HCT116 (cell line): ENCODE data around the gene TSR1.

Source experiments
- EZH2phosphoT487 ChIP-seq: fragments of 200-600 bp; IDR thresholded peaks from 2 replicates; pipeline ENCODE4 v1.6.1; 2018; ENCODE audit warnings: antibody characterized with exemption, borderline replicate concordance
- FOSL1 ChIP-seq: IDR thresholded peaks from 2 replicates; pipeline ENCODE4 v1.6.1; 2012; ENCODE audit warnings: low read depth
- POLR2AphosphoS5 ChIP-seq: IDR thresholded peaks from 2 replicates; pipeline ENCODE4 v1.6.1; 2011; ENCODE audit warnings: mild to moderate bottlenecking, low read depth, low read length, moderate library complexity
- YY1 ChIP-seq: IDR thresholded peaks from 2 replicates; pipeline ENCODE4 v1.6.1; 2011; ENCODE audit warnings: low read length, low read depth, moderate library complexity, mild to moderate bottlenecking; ENCODE audit not compliant: insufficient replicate concordance; ENCODE audit errors: extremely low read depth
- TF ChIP-seq, protein P1 (sequence below): IDR thresholded peaks from 2 replicates; pipeline ENCODE4 v1.6.1; 2011; ENCODE audit warnings: mild to moderate bottlenecking, low read length, moderate library complexity; ENCODE audit not compliant: insufficient replicate concordance; ENCODE audit errors: extremely low read depth
- TF ChIP-seq, protein P2 (sequence below), 3 experiments: fragments of 200-600 bp in 1 of 3; sonication (generic) in 1 of 3; IDR thresholded peaks in 2 of 3; conservative IDR thresholded peaks in 1 of 3; 2 replicates each; pipeline ENCODE4 v1.5.1; 2012 to 2017; ENCODE audit warnings: low read depth in 2 of 3, low read length in 2 of 3, antibody characterized with exemption in 1 of 3, borderline replicate concordance in 1 of 3, control low read depth in 1 of 3, mild to moderate bottlenecking in 1 of 3, mixed read lengths in 1 of 3, mixed run types in 1 of 3, moderate library complexity in 1 of 3; ENCODE audit not compliant: insufficient read depth in 1 of 3

DNA sequence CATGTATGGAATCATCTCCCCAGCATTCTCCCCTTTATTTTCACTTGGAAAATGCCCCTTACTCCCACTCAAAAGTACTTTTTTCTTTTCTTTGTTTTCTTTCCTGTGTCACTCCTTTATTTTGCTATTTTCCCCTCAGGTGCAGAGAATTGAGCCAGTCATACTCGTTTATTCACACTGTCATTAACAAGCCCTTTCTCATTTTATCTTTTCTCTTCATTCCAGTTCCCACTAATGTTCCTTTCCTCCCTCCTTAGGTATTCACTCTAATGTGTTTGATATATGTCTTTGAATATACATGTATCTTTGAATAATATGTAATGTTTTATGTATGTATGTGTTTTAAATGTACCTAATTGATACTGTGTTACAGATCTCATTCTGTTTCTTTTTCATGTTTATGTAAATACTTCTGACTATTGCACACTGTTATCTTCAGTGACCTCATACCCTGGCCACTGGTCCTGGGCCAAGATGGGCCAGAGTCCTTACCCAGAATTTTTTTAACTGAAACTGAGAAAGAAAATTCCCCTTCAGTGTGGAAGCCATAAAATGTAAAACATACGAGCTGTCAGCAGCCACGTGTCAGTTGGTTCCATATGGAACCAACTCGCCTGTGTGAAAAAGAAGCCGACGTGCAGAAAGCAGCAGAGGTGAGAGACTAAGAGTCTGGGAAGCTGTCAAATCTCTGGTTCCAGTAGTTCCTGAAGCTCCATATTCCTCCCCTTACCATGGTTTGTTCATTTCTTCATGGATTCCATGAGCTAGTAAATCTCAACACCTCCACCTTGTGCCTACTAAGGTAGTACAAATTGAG is 26.7 kb downstream of the TSR1 start:
- TF ChIP-seq FOSL1 (no peak), YY1 (no peak), EZH2phosphoT487 (no peak), POLR2AphosphoS5 (no peak)
- TF ChIP-seq, protein P1, sequence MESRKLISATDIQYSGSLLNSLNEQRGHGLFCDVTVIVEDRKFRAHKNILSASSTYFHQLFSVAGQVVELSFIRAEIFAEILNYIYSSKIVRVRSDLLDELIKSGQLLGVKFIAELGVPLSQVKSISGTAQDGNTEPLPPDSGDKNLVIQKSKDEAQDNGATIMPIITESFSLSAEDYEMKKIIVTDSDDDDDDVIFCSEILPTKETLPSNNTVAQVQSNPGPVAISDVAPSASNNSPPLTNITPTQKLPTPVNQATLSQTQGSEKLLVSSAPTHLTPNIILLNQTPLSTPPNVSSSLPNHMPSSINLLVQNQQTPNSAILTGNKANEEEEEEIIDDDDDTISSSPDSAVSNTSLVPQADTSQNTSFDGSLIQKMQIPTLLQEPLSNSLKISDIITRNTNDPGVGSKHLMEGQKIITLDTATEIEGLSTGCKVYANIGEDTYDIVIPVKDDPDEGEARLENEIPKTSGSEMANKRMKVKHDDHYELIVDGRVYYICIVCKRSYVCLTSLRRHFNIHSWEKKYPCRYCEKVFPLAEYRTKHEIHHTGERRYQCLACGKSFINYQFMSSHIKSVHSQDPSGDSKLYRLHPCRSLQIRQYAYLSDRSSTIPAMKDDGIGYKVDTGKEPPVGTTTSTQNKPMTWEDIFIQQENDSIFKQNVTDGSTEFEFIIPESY, result no peak
- TF ChIP-seq, protein P2, sequence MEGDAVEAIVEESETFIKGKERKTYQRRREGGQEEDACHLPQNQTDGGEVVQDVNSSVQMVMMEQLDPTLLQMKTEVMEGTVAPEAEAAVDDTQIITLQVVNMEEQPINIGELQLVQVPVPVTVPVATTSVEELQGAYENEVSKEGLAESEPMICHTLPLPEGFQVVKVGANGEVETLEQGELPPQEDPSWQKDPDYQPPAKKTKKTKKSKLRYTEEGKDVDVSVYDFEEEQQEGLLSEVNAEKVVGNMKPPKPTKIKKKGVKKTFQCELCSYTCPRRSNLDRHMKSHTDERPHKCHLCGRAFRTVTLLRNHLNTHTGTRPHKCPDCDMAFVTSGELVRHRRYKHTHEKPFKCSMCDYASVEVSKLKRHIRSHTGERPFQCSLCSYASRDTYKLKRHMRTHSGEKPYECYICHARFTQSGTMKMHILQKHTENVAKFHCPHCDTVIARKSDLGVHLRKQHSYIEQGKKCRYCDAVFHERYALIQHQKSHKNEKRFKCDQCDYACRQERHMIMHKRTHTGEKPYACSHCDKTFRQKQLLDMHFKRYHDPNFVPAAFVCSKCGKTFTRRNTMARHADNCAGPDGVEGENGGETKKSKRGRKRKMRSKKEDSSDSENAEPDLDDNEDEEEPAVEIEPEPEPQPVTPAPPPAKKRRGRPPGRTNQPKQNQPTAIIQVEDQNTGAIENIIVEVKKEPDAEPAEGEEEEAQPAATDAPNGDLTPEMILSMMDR (IDR thresholded peaks at IDR 0.05 in 2 of 3, conservative IDR thresholded peaks at IDR 0.05 in 1 of 3; ENCODE audit: borderline replicate concordance in 1 of 3, insufficient read depth in 1 of 3, low read depth in 2 of 3, low read length in 2 of 3), result no peak
